HepG2 (cell line): ENCODE measurements around the gene PLXND1. TPM values are rescaled to one million over a fixed set of nuclear protein-coding genes. Genes with fewer than 3 reads are reported as not detected.

ENCODE experiments used
- ARID4A ChIP-seq: sonication (generic); formaldehyde crosslinking; IDR thresholded peaks from 2 replicates; pipeline ENCODE4 v1.5.0; 2020; ENCODE audit warnings: mild to moderate bottlenecking, missing genetic modification reagents, borderline replicate concordance
- CHD4 ChIP-seq: fragments of 200-600 bp; sonication (generic); IDR thresholded peaks from 2 replicates; pipeline ENCODE4 v1.7.0; 2017; ENCODE audit warnings: mild to moderate bottlenecking, low read length, borderline replicate concordance
- DR1 ChIP-seq: sonication (generic); formaldehyde crosslinking; IDR thresholded peaks from 2 replicates; pipeline ENCODE4 v1.8.0; 2021; ENCODE audit warnings: mild to moderate bottlenecking, missing genetic modification reagents, inconsistent platforms
- ETV6 ChIP-seq: sonication (generic); formaldehyde crosslinking; conservative IDR thresholded peaks from 2 replicates; pipeline ENCODE4 v1.4.0; 2020; ENCODE audit warnings: missing genetic modification reagents
- GFI1 ChIP-seq: sonication (generic); formaldehyde crosslinking; IDR thresholded peaks from 2 replicates; pipeline ENCODE4 v1.5.0; 2020; ENCODE audit warnings: missing genetic modification reagents, mild to moderate bottlenecking, borderline replicate concordance
- HDAC2 ChIP-seq: sonication (generic); formaldehyde crosslinking; IDR thresholded peaks from 2 replicates; pipeline ENCODE4 v1.4.0; 2020; ENCODE audit warnings: missing genetic modification reagents
- KAT7 ChIP-seq: IDR thresholded peaks from 2 replicates; pipeline ENCODE4 v1.6.1; 2018; ENCODE audit warnings: borderline replicate concordance, missing compliant biosample characterization
- NCOA5 ChIP-seq: sonication (generic); formaldehyde crosslinking; IDR thresholded peaks from 2 replicates; pipeline ENCODE4 v1.4.0; 2020; ENCODE audit warnings: missing genetic modification reagents
- NFKBIZ ChIP-seq: IDR thresholded peaks from 2 replicates; pipeline ENCODE4 v1.6.1; 2018; ENCODE audit warnings: missing genetic modification reagents, missing compliant biosample characterization
- PAXIP1 ChIP-seq: sonication (generic); formaldehyde crosslinking; conservative IDR thresholded peaks from 2 replicates; pipeline ENCODE4 v1.4.0; 2020; ENCODE audit warnings: mild to moderate bottlenecking, missing genetic modification reagents, moderate library complexity
- RARA ChIP-seq: IDR thresholded peaks from 2 replicates; pipeline ENCODE4 v1.6.1; 2016; ENCODE audit warnings: missing genetic modification reagents, missing compliant biosample characterization
- SOX5 ChIP-seq: IDR thresholded peaks from 2 replicates; pipeline ENCODE4 v1.6.1; 2016; ENCODE audit warnings: borderline replicate concordance
- STAG1 ChIP-seq: sonication (generic); formaldehyde crosslinking; IDR thresholded peaks from 2 replicates; pipeline ENCODE4 v1.4.0; 2020; ENCODE audit warnings: missing genetic modification reagents
- ZNF143 ChIP-seq: sonication (generic); formaldehyde crosslinking; IDR thresholded peaks from 2 replicates; pipeline ENCODE4 v1.4.0; 2020; ENCODE audit warnings: missing genetic modification reagents
- ZNF264 ChIP-seq: sonication (generic); formaldehyde crosslinking; IDR thresholded peaks from 2 replicates; pipeline ENCODE4 v1.4.0; 2020; ENCODE audit warnings: missing genetic modification reagents
- ZNF275 ChIP-seq: sonication (generic); formaldehyde crosslinking; IDR thresholded peaks from 2 replicates; pipeline ENCODE4 v1.8.0; 2022; ENCODE audit warnings: missing genetic modification reagents, mild to moderate bottlenecking, inconsistent platforms, borderline replicate concordance
- ZNF598 ChIP-seq: sonication (generic); formaldehyde crosslinking; IDR thresholded peaks from 2 replicates; pipeline ENCODE4 v1.5.1; 2020; ENCODE audit warnings: mild to moderate bottlenecking, missing genetic modification reagents, borderline replicate concordance
- ZNF615 ChIP-seq: sonication (generic); formaldehyde crosslinking; IDR thresholded peaks from 2 replicates; pipeline ENCODE4 v1.5.0; 2020; ENCODE audit warnings: mild to moderate bottlenecking, missing genetic modification reagents, borderline replicate concordance
- ZNF761 ChIP-seq: sonication (generic); formaldehyde crosslinking; conservative IDR thresholded peaks from 2 replicates; pipeline ENCODE4 v1.4.0; 2020; ENCODE audit warnings: mild to moderate bottlenecking, missing genetic modification reagents
- ZNF777 ChIP-seq: sonication (generic); formaldehyde crosslinking; IDR thresholded peaks from 2 replicates; pipeline ENCODE4 v1.4.0; 2020; ENCODE audit warnings: missing genetic modification reagents
- polyA plus RNA-seq, 8 experiments: library from polyadenylated mRNA; depleted of rRNA in 3 of 8; stranded (reverse) in 7 of 8; unstranded in 1 of 8; fragments of >200 nt; fragmentation: Illumina TruSeq in 4 of 8; extraction: Trizol in 4 of 8; gene quantifications; 2 replicates each; pipeline versions ENCODE4 v1.2.1 to v1.2.3, GENCODE V29; 2011 to 2016; ENCODE audit warnings: low read depth in 4 of 8, missing spikeins in 1 of 8, mixed read lengths in 1 of 8; ENCODE audit not compliant: insufficient read depth in 1 of 8
- total RNA-seq, 5 experiments: library from RNA; depleted of rRNA; stranded (reverse); fragments of >200 nt; fragmentation: Illumina TruSeq; extraction: Trizol; gene quantifications; 2 replicates each; pipeline ENCODE4 v1.2.3, GENCODE V29; 2016; ENCODE audit warnings: low read depth in 1 of 5

The PLXND1 gene
- total and polyA plus RNA-seq, 2 of the 13 experiments (the other 11 are each of a cell fraction or from before 2014, with no cell fraction given) = 15.9 to 42.0 TPM

- TF ChIP-seq ZNF275 (CRISPR knock-in tag) (peak; percentile 51; the same call in 1 of the 2 replicates), PAXIP1 (CRISPR knock-in tag) (peak; percentile 37), STAG1 (CRISPR knock-in tag) (peak; percentile 66), SOX5 (CRISPR knock-in tag) (peak; percentile 30; the same call in 1 of the 2 replicates), DR1 (CRISPR knock-in tag) (peak; percentile 39; the same call in 1 of the 2 replicates), HDAC2 (CRISPR knock-in tag) (peak; percentile 20), KAT7 (no peak), ZNF777 (CRISPR knock-in tag) (peak; percentile 64; the same call in 1 of the 2 replicates), NCOA5 (CRISPR knock-in tag) (no peak), ETV6 (CRISPR knock-in tag) (peak; percentile 73; the same call in 1 of the 2 replicates), ZNF598 (CRISPR knock-in tag) (0 out of 2 replicates have a peak, but pooled peaks have one; percentile 25), ARID4A (0 out of 2 replicates have a peak, but pooled peaks have one; percentile 8), RARA (peak; percentile 56), GFI1 (CRISPR knock-in tag) (peak; percentile 22; the same call in 1 of the 2 replicates), CHD4 (0 out of 2 replicates have a peak, but pooled peaks have one; percentile 94), ZNF143 (CRISPR knock-in tag) (no peak), ZNF761 (CRISPR knock-in tag) (peak; percentile 34; the same call in 1 of the 2 replicates), NFKBIZ (0 out of 2 replicates have a peak, but pooled peaks have one; percentile 11), ZNF264 (CRISPR knock-in tag) (0 out of 2 replicates have a peak, but pooled peaks have one; percentile 1), ZNF615 (CRISPR knock-in tag) (no peak)
Observed at GRCh38 chr3:129611812-129612533, 5.5 kb upstream of the PLXND1 start (continued).
